GM11168 (cell line): ENCODE results near the gene MAL.

Experiments
- in situ Hi-C: fragments of 300-500 bp; cut with MboI; formaldehyde crosslinking; loops from one replicate; pipeline ENCODE4 v1.12.0; 2022; ENCODE audit warnings: low sequenced_read_pairs; ENCODE audit not compliant: unreplicated experiment

Gene MAL

GRCh38 chr2:95025406-95026319, at the start of gene MAL:
Gene MAL (plus strand): TSS chr2:95025708. CDS start chr2:95025793, 85 bp downstream.
- in situ Hi-C loops: no loop called here

- in situ Hi-C loops: no loop called here
Measured at GRCh38 chr2:94977826-94978225, 47.7 kb upstream of the MAL start.

- in situ Hi-C loops: no loop called here
Measured at GRCh38 chr2:94978917-94979316, 46.6 kb upstream of the MAL start.

GRCh38 chr2:94979406-94980375, 45.8 kb upstream of the MAL start:
- in situ Hi-C loops: no loop called here

GRCh38 chr2:94980406-94980805, 45.1 kb upstream of the MAL start:
- in situ Hi-C loops: no loop called here

GRCh38 chr2:94982156-94982555, 43.4 kb upstream of the MAL start:
- in situ Hi-C loops: no loop called here

- in situ Hi-C loops: no loop called here
Measured at GRCh38 chr2:94982675-94983074, 42.8 kb upstream of the MAL start.

GRCh38 chr2:94984964-94985575, 40.4 kb upstream of the MAL start:
- in situ Hi-C loops: no loop called here

GRCh38 chr2:94985636-94986035, 39.9 kb upstream of the MAL start:
- in situ Hi-C loops: no loop called here

- in situ Hi-C loops: no loop called here
Measured at GRCh38 chr2:94986392-94986963, 39.0 kb upstream of the MAL start.

- in situ Hi-C loops: no loop called here
Measured at GRCh38 chr2:94987074-94988020, 38.2 kb upstream of the MAL start.

- in situ Hi-C loops: no loop called here
Measured at GRCh38 chr2:94990956-94991355, 34.6 kb upstream of the MAL start.

- in situ Hi-C loops: no loop called here
Measured at GRCh38 chr2:94992360-94992759, 33.1 kb upstream of the MAL start.

GRCh38 chr2:94993176-94994062, 32.1 kb upstream of the MAL start:
- in situ Hi-C loops: no loop called here

- in situ Hi-C loops: no loop called here
Measured at GRCh38 chr2:94994063-94994913, 31.2 kb upstream of the MAL start.

GRCh38 chr2:94994914-94995552, 30.5 kb upstream of the MAL start:
- in situ Hi-C loops: no loop called here
